NCI-H1694 (cell line): ENCODE measurements around the gene ERGIC1.

Experiments
- DNase-seq: peaks from one replicate; lab custom pipeline; 2025; lab: John Stamatoyannopoulos, UW

The ERGIC1 gene

DNA sequence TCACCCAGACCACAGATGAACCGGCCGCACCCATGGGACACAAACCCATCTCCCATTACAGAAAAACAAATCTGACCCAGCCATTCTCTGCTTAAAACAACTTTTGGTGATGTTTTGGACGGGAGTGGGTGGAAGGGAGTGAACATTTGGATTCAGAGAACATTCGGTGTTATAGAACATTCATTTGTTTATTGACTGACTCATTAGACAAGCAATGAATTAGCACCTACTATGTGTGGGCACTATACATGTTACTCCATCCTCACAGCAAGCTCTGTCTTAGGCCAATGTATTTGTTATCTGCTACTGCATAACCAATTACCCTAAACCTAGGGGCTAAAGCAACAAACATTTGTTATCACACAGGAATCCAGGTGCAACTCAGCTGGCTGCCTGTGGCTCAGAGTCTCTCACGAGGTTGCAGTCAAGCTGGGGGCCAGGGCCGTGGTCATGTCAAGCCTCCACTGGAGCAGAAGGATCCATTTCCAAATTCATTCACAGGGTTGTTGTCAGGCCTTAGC lies 5.1 kb upstream of the ERGIC1 start:
- no peak for DNase-seq

DNA sequence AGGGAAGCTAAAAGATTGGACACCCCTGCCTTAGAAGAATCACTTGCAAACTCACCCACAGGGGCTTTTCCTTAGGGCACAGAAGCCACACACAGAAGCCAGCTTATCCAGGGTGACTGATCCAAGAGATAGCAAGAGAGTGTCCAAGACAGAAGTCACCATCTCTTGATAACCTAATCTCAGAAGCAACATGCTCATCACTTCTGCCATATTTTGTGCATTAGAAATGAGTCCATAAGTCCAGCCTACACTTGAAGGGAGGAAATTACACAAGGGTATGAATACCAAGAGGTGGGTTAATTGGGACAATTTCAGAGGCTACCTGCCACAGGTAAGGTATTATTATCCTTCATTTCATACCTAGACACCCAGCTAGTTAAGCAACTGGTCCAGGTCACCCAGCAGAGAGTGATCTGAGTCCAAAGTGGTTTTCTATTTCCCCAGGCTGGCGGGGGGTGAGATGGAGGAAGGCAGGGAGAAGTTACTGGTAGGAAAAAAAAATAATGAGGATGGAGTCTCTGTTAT lies 3.7 kb upstream of the ERGIC1 start:
- DNase-seq = no peak

DNA sequence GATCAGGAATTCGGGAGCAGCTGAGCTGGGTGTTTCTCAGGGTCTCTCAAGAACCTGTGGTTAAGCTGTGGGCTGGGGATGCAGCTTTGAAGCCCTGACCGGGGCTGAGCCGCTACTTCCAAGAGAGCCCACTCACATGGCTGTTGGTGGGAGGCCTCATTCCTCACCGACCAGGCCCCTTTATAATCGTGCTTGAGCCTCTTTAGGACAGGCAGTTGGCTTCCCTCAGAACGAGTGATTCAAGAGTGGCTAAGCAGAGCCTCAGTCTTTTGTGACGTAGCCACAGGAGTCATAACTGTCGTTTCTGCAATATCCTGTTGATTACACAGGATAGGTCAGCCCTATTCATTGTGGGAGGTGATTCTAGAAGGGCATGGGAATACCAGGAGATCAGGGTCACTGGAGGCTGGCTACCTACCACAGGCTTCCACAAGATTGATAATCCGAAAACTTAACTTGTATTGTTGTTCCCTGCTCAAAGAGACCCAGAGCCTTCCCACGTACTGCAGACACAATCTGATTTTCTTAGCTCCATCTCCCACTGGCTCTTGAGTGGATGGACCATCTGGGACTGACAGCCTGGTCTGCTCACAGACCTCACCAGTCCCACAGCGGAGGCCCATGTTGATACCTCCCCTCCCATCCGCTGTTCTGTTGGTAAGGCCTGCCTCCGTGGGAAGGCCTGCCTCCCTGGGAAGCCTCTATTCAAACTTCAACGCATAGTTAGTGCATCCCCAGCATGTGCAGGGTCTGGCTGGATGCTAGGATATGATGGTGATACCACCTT lies 3.0 kb upstream of the ERGIC1 start:
- no peak for DNase-seq

DNA sequence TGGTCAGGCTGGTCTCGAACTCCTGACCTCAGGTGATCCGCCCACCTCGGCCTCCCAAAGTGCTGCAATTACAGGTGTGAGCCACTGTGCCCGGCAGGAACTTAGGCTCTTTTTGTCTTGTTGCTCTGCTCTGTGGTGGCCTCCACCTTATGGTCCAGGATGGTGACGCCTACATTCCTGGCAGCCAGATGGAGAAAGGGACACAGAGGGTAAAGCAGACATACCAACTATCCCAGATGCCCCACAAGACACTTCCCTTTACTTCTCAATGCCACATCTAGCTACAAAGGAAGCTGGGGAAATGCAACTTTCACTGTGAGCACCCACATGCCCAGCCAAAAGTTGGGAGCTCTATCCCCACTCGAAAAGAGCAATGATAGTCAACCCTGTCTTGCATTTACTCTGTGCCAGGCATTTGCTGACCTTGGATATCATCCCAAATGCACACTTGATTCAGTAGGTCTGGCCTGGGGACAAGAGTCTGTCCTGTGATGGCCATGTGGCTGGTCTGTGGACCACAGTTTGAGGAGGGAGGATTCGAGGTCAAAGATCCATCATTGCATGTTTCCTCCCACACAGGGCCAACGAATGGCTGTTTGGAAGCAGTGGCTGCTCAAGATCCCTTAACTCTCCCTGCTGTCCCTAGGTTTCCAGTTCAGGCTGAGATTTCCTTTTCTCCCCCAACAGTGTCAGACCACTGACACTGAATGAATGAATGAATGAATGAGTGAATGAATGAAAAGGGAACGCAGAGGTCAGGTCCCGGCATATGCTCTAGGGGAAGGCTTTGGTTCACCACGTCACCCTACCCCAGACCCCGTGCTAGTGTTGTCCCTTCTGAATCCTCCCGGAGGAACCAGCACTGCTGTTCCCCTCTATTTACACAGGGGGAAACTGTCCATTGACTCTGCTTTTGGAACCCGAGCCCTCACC lies 1.4 kb upstream of the ERGIC1 start:
- no peak for DNase-seq

DNA sequence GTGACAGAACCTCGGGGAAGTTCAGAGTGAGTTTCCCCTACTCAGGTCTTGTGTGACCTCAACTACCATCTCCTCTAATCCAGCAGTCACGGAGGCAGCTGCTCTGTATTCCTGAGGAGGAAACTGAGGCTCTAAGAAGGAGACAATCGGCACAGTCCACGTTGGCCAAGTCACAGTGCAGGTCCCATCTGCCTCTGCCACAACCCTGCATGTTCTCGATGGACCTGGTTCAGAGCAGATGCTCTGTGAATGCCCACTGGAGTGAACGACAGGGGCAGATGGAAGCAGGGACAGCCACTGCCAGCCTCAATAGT lies 722 bp upstream of the ERGIC1 start:
- no peak for DNase-seq

DNA sequence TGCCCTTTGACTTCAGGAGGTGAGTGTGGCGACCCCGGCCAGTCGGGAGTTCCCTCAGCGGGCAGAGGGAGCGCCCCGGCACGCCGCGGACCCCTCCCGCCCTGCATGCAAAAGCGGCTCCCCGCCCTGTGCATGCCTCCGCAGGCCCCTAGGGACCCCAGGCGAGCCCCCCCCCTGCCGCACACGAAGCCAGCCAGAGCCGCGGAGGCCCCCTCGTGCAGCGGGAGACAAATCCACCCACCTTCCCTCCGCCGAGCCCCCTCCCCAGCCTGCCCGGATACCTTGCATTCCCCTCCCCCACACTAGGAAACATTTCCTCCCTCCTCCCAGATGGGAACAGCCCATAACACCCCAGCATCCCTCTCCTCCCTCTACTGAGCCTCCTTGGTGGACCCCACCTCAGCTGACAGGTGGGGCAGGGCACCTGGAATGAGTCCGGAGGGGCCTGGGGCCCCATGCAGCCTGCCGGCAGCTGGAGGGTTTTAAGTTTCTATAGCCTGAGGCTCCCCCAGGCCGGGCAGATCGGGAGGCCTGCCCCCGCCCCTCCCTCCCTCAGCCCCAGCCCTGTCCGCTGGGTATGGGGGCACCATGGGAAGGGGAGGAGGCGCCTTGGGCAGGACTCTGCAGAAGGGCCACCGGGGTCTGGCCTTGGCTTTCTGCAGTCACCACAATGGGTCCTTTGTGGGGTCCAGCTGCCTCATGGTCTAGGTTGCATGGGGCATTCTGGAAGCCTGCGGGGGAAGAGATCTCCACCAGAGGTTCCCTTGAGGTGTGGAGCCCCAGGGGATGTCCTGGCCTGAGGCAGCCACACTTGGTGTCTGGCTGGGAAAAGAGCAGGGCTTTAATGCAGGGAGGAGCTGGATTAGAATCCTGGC lies 601 bp downstream of the ERGIC1 start:
- no peak for DNase-seq

DNA sequence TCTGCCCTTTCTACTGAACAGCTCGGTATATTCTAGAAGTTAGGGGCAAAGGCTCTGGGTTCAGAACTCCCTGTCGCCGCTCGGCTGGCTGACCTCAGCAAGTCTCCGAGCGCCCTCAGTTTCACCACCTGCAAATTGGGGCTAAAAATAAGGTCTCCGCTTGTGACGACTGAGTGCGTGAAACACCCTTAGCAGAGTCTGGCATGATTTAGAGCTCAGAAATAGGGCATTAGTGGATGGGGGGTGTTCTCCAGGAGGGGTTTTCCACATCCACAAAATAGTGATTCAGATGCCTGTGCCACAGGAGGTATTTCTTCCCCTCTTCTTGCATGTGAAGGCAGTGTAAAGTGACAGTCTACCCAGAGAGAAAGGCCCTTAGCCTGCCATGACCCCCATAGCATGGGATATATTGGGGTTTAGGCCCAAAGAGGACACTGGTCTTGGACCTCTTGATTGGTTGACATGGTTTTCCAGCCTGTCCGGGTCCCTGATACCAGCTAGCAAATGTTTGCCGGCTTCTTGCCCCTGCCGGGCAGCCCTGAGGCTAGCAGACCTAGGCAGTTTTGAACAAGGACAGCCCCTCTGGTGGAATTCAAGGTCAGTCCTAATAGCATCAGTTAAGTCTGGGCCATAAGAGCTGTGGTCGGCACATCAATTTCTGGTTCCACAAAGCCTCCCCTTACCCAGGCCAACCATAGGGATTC lies 1.4 kb downstream of the ERGIC1 start:
- DNase-seq = no peak

DNA sequence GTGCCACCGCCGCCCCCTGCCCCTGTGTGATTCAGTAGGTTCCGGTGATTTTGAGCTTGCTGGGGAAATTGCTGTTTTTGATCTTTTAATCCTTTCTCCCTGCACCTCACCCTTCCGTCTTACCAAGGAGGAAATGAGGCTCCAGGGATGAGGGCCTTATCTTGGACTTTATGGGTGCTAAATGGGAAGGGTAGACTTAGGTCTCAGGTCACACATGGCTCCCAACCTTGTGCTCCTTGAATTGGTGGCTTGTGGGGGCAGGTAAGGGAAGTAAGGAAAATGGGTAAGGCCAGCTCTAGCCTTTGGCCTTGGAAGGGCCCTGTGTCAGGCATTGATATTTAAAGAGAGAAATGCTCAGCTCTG lies 1.9 kb downstream of the ERGIC1 start:
- DNase-seq = no peak

DNA sequence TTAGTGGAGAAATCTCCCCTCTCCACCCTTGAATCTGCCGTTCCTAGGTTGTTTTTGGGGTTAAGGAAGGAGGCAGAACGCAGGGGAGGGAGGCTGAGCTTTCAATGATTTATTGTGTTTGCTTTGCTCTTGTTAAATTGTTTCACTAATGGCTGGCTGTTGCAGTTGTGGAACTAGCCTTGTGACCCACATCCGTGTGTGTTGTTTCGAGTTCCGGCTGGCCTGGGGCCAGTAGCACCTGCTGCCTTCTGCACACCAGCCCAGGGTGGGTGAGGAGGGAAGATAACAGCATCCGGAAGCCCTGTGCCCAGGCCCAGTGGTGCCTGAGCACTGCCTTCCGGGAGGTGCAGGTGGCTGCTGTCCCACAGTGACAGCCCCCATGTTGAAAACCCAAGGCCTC lies 3.6 kb downstream of the ERGIC1 start:
- peak; percentile 18 for DNase-seq

DNA sequence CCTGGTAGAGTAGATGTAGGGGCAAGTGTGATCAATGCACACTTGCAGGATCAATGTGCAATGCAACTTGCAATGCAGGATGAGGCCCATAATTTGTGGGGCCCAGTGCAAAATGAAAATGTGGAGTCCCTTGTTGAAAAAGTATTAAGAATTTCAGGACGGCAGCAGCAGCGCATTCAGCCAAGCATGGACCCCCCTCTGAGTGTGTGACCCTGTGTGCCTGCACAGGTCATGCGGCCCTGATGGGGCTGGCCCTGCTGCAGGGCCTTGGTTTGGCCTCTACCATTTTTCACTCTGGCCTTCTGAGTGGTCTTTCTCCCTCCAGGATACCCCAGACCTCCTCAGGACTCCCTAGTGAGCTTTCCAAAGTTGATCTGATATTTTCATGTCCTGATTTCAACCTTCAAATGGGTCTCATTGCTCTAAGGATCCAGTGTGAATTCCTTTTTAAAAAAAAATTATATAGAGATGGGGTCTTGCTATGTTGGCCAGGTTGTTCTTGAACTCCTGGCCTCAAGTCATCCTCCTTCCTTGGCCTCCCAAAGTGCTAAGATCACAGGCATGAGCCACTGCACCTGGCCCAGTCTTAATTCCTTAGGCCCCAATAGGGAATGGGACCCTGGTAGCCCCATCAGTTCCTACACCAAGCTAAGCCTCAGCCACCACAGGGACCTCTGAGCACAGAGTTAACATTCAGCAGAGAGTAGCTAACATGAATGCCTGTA lies 4.3 kb downstream of the ERGIC1 start:
- DNase-seq = no peak

DNA sequence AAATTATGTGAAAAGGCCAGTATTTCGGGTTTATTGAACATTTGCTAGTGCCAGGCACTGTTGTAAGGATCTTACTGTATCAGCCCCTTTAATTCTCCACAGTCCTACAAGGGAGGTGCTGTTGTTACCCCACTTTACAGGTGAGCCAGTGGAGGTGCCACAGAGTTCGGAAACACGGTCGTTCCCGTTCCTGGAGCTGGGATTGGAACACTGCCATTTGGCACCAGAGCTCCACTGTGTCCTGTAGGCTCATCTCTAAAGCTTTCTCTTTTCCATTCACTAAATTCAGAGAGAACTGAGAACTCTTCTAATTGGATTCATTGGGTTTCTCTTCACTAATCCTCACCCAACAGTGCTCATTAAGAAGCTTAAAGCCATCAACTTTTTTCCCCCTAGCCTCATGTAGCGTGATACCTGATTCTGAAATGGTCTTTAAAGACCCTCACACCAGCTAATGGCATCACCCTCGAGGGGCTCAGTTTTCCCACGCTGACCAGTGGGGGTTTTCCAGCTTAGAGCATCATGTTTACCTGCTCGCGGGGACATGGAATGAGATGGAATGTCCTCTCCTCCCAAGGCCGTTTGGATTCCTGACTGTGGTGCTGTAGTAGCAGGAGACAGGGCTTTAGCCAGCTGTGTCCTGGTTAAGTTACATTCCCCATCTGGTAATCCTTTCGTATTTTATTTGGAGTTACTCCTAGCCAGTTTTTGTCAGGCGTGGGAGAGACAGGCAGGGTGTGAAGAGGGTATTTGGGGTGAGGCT lies 5.8 kb downstream of the ERGIC1 start:
- no peak for DNase-seq

DNA sequence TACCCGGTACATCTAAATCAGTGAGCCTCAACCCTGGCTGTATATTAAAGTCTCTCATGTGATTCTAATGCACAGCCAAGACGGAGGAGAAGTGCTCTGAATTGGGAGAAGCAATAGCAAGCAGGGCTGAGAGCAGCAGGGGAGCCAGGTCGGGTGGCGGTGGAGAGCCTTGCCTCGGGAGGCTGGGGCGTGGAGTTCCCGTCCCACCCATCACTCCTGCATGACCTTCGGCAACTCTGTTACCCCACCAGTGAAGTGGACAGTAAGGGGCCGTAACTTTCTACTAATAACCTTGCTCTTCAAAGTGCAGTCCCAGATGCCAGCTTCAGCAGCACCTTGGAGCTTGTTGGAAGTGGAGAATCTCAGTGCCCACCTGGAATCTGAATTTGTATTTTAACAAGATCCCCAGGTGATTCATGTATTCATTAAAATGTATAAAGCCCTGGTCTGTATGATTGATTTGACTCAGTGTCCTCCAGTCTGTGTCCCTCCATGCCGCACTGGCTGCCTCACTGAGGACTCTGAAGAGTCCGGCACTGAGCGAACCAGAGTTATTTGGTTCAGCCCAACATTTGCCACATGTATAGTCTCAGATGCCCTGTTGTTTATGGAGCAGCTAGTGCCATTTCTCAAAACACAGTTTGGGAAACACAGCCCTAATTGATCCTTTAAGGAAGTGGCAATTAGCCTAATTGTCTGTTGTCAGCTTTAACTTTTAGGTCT lies 6.5 kb downstream of the ERGIC1 start:
- DNase-seq = no peak

DNA sequence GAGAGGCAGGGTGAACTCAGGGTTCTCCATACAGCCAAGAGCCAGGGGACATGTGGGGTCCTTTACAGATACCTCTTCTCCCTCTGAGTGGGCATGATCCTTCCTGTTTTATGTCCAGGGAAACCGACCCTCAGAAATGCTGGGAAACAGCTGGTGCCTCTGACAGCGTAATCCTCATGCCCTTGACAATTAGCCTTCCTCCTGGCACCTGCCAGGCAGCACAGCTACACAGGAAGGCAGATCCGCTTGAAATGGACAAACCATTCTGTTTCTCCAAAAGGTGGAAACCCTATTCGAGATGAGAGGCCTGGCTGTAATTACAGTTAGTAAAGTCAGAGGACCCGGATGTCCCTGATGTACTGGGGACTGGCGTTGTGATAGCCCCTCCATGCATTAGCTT lies 7.2 kb downstream of the ERGIC1 start:
- DNase-seq = no peak

DNA sequence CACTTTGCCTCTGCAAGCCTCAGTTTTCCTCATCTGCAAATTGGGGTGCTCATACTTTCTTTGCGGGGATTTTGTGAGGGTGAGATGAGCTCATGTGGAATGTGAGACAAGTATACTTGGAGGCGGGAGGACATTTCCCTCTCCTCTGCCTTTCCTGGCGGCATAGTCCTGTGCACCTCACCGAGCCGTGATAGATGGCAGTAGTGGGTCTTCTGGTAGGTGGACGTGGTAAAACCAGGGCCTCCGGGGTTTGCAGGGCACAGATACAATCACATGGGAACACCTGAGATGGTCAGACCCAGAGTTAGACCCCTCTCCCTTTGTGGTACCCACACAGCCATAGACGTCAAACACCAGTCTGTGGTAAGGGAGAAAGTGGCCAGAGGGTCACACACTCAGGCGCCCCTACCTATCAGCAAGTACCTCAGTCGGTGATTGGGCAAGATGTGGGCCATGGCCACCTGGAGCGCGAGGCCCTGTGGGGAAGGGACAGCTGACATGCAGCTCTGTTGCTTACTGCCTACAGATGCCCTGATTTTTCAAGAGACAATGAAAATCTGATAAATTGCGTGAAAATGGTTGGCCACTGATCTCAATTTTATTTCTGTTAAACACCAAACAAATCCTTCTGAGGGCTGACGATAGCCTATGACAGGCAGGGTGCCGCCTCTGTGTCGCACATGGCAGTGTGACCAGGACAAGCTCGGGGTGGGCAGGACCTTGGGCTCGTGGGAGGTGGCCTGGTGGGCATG lies 9.9 kb downstream of the ERGIC1 start:
- DNase-seq = no peak

DNA sequence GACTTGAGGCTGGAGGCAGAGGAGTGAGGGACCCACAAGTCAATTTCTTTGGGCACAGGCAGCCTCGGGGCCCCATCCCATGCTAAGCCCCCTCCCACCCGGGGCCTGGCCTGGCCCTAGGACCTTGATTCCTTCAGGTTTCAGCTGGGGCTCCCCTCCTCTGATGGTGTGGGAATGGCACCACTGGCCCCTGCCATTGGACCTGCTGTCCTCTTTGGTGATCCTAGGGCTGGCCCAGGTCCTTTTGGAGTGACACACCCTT lies 10.5 kb downstream of the ERGIC1 start:
- DNase-seq = no peak

DNA sequence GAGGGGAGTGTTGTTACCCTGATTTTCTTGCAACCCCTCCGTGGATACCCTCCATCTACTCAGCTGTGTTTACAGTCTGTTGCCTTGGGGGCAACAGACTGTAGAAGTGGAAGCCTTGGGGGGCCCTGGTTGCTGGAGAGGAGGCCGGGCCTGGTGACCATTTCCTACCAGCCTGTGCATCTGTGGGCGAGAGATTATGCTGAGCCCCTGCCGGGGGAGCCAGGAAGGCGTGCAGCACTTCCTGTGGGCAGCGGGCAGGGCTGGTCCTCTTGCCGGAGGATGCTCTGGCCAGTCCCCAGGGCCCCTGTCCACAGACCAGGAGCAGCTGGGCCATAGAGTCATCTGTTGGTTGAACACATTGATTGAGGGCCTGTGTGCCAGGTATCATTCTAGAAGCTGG lies 11.1 kb downstream of the ERGIC1 start:
- no peak for DNase-seq

DNA sequence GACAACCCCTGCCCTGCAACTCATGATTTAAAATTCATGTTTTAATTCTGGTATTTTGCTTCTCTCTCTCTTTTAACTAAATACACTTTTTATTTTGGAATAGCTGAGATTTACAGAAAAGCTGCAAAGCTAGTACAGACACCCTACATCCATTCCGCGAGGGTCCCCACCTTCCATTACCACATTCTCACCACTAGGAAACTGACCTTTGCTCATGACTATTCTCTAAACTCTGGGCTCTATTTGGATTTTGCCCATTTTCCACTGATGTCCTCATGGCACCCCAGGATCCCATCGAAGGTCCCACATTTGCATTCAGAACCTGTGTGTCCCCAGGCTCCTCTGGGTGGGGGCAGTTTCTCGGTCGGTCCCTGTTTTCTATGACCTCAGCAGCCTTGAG lies 11.5 kb downstream of the ERGIC1 start:
- DNase-seq = no peak

DNA sequence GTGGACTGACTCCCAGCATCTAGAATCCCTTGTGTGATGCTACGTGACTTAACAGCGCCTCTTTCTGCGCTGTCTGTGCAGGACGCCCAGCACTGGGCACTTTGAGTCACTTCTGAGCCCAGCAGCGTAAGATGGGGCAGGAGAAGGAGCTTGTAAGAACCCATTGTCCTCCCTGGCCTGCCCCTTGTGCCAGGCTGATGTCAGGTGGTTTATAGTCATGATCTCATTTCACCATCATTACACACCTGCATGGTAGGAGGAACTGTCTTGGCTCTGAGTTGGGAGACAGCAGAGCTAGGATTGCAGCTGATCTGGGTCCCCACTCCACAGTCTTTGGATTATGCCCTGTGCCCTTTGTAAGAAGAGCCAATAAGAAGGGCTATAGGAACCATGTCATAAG lies 12.2 kb downstream of the ERGIC1 start:
- DNase-seq = no peak

DNA sequence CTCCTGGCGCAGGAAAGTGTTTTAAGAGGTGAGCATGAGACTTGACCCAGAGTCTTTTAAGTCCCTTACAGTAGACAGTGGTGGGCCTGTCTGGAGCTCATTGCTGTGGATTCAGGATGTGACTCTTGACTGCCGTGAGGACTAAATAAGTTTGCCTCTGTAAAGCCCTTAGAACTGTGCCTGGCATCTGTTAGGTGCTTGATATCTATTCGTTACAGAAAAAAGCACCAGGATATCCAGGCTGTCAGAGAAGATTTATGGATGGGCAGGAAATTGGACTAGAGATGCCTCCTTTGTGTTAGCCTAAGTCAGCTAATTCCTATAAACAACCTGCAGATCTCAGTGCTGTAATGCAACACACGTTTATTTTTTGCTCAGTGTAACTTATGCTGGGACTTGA lies 12.6 kb downstream of the ERGIC1 start:
- DNase-seq = no peak
